HG02610 (cell line): ENCODE results near the gene SGCA.

Source experiments
- ATAC-seq: cut with Tn5 transposase; IDR thresholded peaks from one replicate; pipeline ENCODE4 v1.9.1; 2021; ENCODE audit warnings: mild to moderate bottlenecking, moderate library complexity; ENCODE audit not compliant: unreplicated experiment

SGCA gene

DNA sequence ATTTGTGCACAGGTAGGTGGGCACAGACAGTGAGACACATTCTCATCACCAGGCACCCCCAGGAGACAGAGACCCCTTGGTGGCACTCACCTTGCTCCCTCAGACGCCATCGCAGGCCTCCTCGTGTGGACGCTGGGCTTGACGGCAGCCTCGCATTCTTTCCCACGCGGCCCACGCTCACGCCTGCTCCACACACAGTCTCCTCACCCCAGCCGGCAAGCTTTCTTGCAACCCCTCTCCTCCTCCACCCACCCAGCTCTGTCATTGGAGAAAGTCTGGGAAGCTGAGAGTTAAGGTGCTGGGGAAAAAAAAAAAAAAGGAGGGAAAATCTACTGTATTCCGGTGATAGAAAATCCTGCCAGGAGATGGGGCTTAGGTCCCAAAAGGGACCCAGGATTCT is 14.8 kb downstream of the SGCA start:
- no peak for ATAC-seq

DNA sequence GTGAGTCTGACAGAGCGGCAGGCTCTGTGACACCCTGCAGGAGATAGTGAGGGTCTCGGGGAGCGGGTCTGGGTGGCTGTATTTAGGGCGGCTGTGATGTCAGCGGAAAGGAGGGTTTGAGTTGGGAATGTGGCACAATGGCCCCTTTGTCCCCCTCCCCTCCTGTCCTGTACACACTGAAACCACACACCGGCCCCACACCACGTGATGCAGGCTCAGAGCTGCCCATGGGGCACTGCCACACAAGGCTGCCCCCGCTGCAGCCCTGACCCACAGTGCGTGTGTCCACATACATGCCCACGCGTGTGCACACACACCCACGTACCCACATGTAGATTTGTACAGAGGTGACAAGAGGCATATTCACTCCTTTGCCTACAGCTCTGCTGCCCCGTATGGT is 15.3 kb downstream of the SGCA start:
- no peak for ATAC-seq

DNA sequence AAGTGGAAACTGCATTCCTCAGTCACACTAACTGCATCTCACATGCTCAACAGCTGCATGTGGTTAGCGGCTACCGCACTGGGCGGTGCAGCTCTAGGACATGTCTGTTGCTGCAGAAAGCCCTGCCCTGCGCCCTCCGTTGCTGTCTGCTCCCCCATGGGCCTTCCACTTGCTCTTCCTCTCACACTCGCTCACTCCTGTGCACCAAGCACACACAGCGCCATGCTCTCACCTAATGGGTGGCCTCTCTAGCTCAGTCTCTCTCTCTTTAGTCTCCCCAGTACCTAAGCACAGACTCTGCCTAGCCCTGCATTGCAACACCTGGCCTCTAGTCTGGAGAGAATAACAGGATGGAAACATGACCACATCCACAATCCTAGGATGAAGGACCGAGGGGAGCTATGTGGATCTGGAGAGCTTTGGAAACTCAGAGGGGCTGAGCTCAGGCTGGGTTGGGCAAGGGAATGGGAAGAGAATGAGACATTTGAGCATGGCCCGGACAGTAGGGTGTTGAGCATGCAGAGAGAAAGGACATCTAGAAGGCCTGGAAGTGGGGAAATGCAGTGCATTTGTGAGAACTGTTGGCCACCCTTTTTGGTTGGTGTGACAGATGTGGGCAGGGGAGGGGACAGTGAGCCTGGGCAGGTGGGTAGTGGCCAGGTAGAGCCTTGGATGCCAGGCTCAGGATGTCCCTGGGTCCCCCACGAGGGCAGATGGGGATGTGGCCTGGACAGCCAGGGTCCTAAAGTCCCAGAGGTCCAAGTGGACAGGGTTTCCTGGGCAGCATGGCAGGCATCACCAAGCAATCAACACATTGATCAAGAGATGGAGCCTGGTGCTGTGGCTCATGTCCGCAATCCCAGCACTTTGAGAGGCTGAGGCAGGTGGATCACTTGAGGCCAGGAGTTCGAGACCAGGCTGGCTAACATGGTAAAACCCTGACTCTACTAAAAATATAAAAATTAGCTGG is 16.1 kb downstream of the SGCA start:
- no peak for ATAC-seq

DNA sequence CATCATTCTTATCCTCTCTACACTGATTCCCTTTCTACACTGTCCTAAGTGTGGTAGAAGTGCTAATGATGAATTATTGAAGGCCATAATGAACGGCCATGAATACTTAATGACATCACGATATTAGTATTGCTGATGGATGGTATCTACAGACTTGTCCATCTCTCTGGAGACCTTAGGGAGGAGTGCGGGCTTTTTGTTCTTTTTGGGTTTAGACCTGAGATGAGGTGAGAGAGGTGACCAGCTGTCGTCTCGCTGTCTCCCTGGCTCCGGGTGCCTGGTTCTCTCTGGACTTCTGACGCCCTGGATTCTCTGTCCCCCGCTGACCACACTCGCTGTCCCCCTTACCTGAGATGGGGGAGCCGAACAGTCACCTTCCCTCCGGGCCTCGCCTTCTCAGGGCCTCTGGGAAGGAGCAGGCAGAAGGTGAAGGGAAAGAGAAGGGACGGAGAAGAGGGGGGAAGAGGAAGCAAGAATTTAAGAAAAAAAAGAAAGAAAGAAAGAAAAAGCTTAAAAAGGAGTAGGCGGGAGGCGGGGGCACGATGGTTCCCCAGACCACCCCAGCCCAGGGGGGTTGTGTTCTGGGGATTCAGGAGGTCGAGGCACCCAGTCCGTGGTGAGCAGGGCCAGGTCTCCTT is 17.1 kb downstream of the SGCA start:
- no peak for ATAC-seq

DNA sequence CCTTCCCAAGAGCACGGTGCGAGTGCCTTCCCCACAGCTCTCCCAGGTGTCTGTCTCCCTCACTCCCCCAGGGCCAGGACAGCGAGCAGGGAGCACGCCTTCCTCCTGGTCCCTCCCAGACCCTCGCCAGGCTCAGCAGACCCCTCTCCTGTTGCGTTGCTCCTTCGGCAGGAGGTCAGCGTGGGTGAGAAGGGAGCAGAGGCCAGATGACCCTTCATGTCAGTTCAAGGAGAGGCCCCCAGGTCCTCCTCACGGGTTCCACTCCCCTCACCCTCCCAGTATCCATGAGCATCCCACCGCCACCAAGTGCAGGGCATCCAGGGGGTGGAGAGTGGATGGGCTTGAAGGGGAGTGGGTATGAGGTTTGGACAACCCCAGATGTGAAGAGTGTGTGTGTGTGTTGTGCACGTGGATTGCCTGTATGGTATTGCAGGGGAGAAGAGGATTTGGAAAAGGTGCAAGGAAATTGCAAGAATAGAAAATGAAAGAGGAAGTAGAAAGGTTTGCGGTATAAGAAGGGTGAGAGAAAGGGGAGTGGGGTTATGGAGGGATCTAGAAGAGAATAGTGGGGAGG is 17.7 kb downstream of the SGCA start:
- no peak for ATAC-seq

DNA sequence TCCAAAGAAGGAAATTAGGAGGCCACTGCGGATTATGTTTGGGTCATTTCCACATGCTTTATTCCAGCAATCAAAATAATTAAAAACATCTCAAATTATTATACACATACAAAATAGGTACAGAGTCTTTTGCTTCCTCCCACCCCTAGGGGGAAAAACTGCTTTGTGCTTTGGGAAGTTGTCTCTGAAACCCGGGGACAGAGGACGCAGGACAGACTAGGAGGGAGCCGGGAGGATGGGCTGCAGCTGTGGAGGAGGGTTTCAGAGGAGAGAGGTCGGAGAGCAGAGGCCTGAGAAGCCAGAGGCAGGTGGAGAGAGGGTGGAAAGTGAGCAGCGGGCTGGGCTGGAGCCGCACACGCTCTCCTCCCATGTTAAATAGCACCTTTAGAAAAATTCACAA is 18.3 kb downstream of the SGCA start:
- ATAC-seq = no peak

- no peak for ATAC-seq
These were observed 19.0 kb downstream of the SGCA start for GRCh38 chr17:50184611-50185398.

DNA sequence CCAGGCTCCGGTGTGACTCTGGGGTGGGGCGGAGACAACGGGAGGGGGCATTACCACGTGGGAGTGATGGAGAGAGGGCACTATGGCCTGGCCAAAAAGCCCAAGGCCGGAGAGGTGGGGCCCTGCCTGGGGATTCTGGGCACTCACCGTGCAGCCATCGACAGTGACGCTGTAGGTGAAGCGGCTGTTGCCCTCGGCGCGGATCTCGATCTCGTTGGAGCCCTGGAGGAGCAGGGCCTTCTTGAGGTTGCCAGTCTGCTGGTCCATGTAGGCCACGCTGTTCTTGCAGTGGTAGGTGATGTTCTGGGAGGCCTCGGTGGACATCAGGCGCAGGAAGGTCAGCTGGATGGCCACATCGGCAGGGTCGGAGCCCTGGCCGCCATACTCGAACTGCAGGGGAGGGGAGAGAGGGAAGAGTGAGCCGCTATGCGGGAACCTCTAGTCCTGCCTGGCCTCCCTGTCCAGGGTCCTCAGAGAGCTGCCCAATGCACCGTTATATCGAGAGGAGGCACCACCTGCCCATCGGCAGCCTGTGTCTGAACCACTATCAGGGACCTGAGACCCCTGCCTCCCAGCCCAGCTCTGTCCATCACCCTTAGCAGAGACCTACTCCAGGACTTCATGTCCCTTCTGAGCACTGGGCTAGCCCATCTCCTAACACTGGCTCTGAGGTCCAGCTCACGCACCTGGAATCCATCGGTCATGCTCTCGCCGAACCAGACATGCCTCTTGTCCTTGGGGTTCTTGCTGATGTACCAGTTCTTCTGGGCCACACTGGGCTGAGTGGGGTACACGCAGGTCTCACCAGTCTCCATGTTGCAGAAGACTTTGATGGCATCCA is 20.0 kb downstream of the SGCA start:
- ATAC-seq = no peak

GRCh38 chr17:50186661-50187393 is 21.0 kb downstream of the SGCA start:
- ATAC-seq = no peak

DNA sequence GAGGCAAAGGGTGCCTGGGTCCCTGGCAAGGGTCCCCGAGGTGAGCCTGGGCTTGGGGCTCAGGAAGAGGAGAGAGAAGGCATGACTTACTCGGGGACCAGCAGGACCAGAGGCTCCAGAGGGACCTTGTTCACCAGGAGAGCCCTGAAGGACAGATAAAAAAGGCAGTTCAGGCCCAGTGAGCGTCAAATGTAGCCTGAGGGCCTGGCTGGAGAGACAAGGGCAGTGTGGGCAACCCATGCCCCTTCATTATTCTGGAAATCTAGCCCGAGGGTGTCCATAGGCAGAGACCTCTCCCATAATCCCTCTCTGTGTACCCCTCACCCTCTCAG is 21.6 kb downstream of the SGCA start:
- ATAC-seq = no peak

DNA sequence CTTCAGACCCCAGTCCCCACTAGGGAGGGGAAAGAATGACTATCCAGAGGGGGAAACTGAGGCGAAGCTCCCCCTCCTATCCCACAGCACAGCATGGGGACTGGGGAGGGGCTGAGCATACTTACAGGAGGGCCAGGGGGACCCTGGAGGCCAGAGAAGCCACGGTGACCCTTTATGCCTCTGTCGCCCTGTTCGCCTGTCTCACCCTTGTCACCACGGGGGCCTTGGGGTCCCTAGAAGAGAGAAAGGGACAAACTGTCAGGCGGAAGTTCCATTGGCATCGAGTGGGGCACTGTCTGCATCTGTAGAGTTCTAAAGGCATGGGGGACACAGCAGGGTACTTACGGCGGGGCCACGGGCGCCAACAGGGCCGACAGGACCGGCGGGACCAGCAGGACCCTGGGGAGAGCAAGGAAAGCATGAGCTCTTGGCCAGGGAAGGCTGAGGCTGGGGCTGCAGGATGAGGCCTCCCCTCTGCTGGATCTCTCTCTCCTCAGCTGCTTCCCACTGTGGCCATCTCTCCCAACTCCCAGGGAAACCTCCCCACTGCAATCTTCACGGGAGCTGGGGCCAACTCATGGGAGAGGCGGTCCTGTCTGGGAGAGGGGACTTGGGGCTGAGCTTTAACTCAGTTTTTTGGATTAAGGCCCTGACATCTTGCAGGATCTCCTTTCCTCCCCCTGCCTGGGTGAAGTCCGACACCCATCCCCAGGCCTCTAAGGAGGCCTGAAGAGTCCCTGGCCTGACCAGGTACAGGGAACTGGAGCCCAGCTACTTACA is 22.1 kb downstream of the SGCA start:
- ATAC-seq = no peak

DNA sequence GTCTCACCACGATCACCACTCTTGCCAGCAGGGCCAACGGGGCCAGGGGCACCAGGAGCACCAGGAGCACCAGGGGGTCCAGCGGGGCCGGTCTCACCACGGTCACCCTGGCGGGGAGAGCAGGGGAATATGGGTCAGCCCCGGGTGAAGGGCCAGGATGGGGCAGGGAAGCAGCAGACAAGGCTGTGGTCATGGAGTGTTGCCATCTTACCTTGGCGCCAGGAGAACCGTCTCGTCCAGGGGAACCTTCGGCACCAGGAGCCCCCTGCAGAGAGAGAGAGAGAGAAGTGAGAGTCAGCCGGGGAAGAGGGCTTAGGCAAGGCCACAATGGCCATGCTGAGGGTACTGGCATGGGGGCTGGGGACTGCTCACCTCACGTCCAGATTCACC is 22.7 kb downstream of the SGCA start:
- no peak for ATAC-seq

- no peak for ATAC-seq
These were observed 23.2 kb downstream of the SGCA start for GRCh38 chr17:50188921-50189549.

- ATAC-seq = no peak
These were observed 23.9 kb downstream of the SGCA start for GRCh38 chr17:50189550-50190292.

GRCh38 chr17:50190293-50190602 is 24.4 kb downstream of the SGCA start:
- no peak for ATAC-seq

DNA sequence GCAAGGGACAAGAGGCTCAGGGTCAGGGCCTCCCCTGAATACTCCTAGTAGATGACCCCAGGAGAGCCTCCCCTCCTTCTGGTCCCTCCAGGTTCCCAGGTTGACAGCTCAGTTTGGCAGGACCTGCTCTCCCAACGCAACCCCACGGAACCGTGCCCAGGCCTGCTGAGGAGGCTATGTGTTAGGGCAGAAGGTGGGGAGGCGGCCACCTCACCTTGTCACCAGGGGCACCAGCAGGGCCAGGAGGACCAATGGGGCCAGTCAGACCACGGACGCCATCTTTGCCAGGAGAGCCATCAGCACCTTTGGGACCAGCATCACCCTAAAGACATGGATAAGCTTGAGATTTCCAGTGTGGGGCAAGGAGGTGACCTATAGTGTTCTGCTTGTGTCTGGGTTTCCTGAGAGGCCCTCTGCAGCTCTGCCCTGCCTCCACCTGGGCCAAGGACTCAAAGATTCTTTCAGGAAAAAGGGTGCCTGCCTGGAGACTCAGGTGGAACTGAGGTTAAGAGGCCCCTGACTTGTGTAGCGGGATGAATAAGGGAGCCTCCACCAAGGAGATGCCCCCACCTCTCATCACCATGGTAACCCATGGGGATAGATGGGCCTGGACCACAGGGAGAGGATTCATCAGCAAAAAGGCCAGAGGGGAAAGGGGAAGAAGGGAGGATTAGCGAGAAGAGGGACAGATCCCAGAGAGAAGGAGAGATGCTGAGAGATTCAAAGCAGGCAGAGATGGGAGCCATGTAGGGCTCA is 25.0 kb downstream of the SGCA start:
- no peak for ATAC-seq
